Measurements from ENCODE around the gene SPDYE16. TPM values are rescaled to one million over a fixed set of nuclear protein-coding genes. Genes with fewer than 3 reads are reported as not detected.
"Not testable (repeated sequence)": the region's sequence is repeated elsewhere in the genome, so short reads cannot be mapped to it uniquely, and the experiment has no call there.

Gene SPDYE16
- total RNA-seq, 1 experiment from 2014 or later = 0.15 TPM

GRCh38 chr7:76504351-76505167 lies 38.5 kb downstream of the SPDYE16 start:
- DNase-seq (ENCODE audit: low spot score) = not testable (repeated sequence)

- DNase-seq (ENCODE audit: low spot score) = not testable (repeated sequence)
Observed at GRCh38 chr7:76503244-76503643, 39.9 kb downstream of the SPDYE16 start.

GRCh38 chr7:76502836-76503235 lies 40.3 kb downstream of the SPDYE16 start:
- DNase-seq (ENCODE audit: low spot score) = not testable (repeated sequence)

GRCh38 chr7:76502224-76502623 lies 40.9 kb downstream of the SPDYE16 start:
- not testable (repeated sequence) for DNase-seq (ENCODE audit: low spot score)

- not testable (repeated sequence) for DNase-seq (ENCODE audit: low spot score)
Observed at GRCh38 chr7:76499924-76500241, 43.2 kb downstream of the SPDYE16 start.

GRCh38 chr7:76499201-76499923 lies 43.7 kb downstream of the SPDYE16 start:
- not testable (repeated sequence) for DNase-seq (ENCODE audit: low spot score)

GRCh38 chr7:76498583-76499200 lies 44.4 kb downstream of the SPDYE16 start:
- not testable (repeated sequence) for DNase-seq (ENCODE audit: low spot score)

GRCh38 chr7:76497918-76498582 lies 45.0 kb downstream of the SPDYE16 start:
- DNase-seq (ENCODE audit: low spot score) = not testable (repeated sequence)

GRCh38 chr7:76495717-76496116 lies 47.4 kb downstream of the SPDYE16 start:
- not testable (repeated sequence) for DNase-seq (ENCODE audit: low spot score)

- DNase-seq (ENCODE audit: low spot score) = not testable (repeated sequence)
Observed at GRCh38 chr7:76492139-76492538, 51.0 kb downstream of the SPDYE16 start.

- DNase-seq (ENCODE audit: low spot score) = not testable (repeated sequence)
Observed at GRCh38 chr7:76487969-76488368, 55.1 kb downstream of the SPDYE16 start.

- DNase-seq (ENCODE audit: low spot score) = not testable (repeated sequence)
Observed at GRCh38 chr7:76486618-76487017, 56.5 kb downstream of the SPDYE16 start.

GRCh38 chr7:76485822-76486610 lies 57.1 kb downstream of the SPDYE16 start:
- DNase-seq (ENCODE audit: low spot score) = not testable (repeated sequence)

- DNase-seq (ENCODE audit: low spot score) = not testable (repeated sequence)
Observed at GRCh38 chr7:76484456-76484855, 58.6 kb downstream of the SPDYE16 start.

- not testable (repeated sequence) for DNase-seq (ENCODE audit: low spot score)
Observed at GRCh38 chr7:76483081-76483480, 60.0 kb downstream of the SPDYE16 start.

- not testable (repeated sequence) for DNase-seq (ENCODE audit: low spot score)
Observed at GRCh38 chr7:76482660-76483059, 60.4 kb downstream of the SPDYE16 start.

Small RNAs within 50 kb of the gene (small RNA-seq; reads per million reads assigned to genes)
- not detected for gene RF00019

Other genes starting within 250 kb of the SPDYE16 start
- gene HSPB1, start 240.6 kb downstream of the SPDYE16 start, total RNA-seq (2014; rRNA removed; shearing (Covaris generic)) = 116 and 134 TPM in 2 replicates
- gene YWHAG, start 184.3 kb downstream of the SPDYE16 start, total RNA-seq (2014; rRNA removed; shearing (Covaris generic)) = 83.2 and 84.6 TPM in 2 replicates
- gene SSC4D, start 133.6 kb downstream of the SPDYE16 start, total RNA-seq (2014; rRNA removed; shearing (Covaris generic)) = 2.2 and 2.9 TPM in 2 replicates
- 12.7 and 16.4 TPM in 2 replicates for gene ZP3, start 118.3 kb downstream of the SPDYE16 start, total RNA-seq (2014; rRNA removed; shearing (Covaris generic))
- gene DTX2, start 81.6 kb downstream of the SPDYE16 start, total RNA-seq (2014; rRNA removed; shearing (Covaris generic)) = 21.2 and 35.9 TPM in 2 replicates
- 96.8 and 102 TPM in 2 replicates for gene UPK3B, start 32.7 kb downstream of the SPDYE16 start, total RNA-seq (2014; rRNA removed; shearing (Covaris generic))
- gene POMZP3, start 84.0 kb upstream of the SPDYE16 start, total RNA-seq (2014; rRNA removed; shearing (Covaris generic)) = 7.6 and 9.9 TPM in 2 replicates

All from HT-29 (cell line).